OCI-M1 (cell line): ENCODE results near the gene DDX56.
"Not testable (repeated sequence)": the region's sequence is repeated elsewhere in the genome, so short reads cannot be mapped to it uniquely, and the experiment has no call there.

Experiments
- DNase-seq: peaks from one replicate; lab custom pipeline; 2025; lab: John Stamatoyannopoulos, UW

The DDX56 gene

DNA sequence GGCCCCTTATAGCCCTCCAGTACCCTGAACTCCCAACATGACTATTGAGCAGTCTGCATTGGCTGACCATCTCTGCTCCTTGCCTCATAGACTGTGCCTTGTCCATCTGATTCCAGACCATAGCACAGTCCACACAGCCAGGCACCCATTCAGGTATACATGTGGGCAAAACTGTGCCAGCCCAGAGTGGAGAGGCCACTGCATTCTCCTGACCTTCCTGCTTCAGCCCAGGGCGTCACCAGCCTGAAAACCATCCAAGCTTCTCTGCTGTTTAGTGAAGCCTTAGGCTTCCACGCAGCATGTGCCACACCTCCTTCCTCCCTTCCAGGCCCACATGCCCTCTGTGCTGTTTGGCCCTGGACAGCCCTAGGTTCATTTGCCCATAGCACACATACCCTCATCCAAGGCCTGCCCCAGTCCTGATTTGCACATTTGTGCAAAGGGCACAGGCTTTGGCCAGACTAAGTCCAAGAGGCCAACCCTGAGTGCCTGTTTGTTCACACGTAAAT is 10.5 kb downstream of the DDX56 start:
- no peak for DNase-seq

DNA sequence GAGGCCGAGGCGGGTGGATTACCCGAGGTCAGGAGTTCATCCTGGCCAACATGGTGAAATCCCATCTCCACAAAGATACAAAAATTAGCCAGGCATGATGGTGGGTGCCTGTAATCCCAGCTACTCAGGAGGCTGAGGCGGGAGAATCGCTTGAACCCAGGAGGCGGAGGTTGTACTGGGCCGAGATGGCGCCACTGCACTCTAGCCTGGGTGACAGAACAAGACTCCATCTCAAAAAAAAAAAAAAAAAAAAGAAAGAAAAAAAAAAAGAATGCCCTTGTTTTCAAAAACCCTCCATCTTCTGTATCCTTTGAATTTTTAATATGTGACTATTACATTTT is 11.1 kb downstream of the DDX56 start:
- DNase-seq, result not testable (repeated sequence)

DNA sequence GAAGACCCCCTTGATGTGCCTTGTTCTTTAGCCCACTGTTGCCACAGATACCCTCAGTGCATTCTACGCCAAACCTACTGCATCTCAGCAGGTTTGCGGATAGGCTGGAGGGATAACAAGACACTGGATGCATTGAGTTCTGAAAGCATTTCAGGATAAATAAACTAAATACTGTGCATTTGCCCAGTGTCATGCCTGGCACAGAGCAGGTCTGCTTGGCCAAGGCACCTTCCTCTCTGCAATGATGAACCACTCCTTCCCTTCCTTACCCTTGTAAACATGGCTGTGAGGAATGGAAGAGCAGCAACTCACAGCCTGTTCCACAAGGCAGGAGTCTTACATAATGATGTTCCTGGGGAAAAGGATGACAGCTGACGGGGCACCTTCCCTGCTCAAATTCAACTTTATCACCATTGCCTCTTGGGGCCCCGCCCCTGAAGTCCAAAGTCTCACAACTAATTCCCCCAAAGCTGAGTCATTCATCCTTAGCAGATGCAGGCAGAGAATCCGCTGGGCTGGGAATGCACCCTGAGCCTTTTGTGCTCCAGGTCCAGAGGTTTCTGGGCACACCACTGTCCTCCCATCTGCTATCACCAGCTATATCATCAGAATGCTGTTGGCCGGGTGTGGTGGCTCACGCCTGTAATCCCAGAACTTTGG is 11.6 kb downstream of the DDX56 start:
- DNase-seq, result no peak

DNA sequence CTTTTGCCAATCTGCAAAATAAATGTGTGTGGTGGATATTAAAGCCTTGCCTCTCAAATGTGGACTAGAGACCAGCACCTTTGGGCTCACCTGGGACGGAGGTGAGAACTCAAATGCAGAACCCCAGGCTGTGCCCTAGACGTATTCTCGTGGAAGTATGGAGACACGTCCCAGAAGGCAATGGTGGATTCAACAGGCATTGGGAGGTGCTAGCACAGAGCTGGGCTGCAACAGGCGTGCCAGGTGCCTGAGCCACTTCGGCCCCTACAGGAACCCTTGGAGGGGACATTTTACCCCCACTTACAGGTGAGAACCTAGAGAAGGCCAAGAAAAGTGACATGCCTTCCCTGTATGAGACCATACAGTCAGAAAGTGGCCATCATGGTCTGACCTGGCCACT is 12.2 kb downstream of the DDX56 start:
- no peak for DNase-seq

DNA sequence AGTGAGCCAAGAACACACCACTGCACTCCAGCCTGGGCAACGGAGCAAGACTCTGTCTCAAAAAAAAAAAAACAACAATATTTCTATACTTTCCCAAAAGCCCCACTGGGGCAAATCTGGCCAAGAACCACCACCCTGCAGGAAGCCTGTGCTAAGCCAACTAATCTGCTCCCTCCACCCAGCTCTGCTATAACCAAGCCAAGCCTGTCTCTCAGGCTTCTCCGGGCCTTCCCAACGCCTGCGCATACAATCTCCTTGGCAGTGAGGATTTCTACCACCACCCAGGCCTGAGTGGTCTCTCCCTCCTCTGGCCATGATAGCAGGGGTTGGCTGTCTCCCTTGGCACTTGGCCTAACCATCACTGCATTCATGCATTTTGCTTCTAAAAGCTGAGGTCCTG is 14.2 kb downstream of the DDX56 start:
- DNase-seq, result no peak

DNA sequence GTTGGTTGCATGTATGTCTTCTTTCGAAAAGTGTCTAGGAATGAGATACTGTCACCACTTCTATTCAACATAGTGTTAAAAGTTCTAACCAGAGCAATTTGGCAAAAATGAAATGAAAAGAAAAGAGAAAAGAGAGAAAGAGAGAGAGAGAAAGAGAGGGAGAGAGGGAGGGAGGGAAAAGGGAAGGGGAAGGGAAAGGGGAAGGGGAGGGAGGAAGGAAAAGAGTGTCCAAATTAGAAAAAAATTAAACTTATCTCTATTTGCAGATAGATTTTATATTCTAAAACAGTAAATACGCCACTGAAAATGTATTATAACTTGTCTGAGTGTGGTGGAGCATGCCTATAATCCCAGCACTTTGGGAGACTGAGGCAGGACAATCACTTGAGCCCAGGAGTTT is 16.2 kb downstream of the DDX56 start:
- DNase-seq, result no peak

DNA sequence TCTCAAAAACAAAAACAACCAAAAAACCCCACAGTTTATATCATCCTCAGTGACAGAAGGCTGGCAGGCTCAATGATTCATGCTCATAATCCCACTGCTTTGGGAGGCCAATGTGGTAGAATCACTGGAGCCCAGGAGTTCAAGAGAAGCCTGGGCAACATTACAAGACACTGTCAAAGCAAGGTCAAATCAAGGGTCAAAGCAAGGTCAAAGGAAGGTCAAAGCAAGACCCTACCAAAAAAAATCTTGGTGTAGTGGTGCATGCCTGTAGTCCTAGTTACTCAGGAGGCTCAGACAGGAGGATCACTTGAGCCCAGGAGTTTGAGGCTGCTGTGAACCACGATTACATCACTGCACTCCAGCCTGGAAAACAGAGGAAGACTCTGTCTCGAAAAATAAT is 18.4 kb downstream of the DDX56 start:
- DNase-seq, result no peak

DNA sequence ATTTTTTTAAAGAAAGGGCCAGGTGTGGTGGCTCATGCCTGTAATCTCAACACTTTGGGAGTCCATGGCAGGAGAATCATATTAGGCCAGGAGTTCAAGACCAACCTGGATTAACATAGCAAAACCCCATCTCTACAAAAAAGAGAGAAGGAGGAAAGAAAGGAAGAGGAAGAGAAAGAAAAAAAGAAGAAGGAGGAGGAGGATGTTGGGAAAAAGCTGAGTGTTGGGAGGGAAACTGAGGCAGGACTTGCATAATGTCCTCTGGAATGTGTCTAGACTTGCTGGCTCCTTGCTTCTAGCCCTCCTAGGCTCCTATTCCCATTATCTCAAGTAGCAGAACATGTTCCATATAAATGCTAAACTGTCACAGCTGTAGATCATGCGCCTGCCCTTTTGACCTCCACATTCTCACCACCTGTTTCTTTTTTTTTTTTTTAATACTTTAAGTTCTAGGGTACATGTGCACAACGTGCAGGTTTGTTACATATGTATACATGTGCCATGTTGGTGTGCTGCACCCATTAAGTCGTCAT is 21.2 kb downstream of the DDX56 start:
- not testable (repeated sequence) for DNase-seq

DNA sequence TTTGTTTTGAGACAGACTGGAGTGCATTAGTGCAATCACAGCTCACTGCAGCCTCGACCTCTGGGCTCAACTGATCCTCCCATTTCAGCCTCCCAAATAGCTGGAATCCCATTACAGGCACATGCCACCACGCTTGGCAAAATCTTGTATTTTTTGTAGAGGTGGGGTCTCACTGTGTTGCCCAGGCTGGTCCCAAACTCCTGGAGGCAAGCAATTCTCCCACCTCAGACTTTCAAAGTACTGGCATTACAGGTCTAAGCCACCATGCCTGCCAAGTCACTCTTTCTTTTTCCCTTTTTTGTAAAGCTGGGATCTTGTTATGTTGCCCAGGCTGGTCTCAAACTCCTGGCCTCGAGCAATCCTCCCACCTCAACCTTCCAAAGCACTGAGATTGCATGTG is 24.3 kb downstream of the DDX56 start:
- DNase-seq, result no peak

DNA sequence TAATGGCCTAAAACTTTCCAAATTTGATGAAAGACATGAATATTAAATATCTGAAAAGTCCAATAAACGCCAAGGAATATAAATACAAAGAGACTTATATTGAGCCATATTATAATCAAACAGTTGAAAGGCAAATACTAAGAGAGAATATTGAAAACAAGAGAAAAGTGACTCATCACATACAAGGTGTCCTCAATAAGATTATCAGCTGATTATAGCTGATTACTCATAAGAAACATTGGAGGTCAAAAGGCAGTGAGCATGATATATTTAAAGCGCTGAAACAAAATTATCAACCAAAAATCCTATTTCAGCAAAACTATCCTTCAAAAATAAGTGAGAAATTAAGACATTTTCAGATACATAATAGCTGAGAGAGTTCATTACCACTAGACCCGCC is 24.8 kb downstream of the DDX56 start:
- no peak for DNase-seq

DNA sequence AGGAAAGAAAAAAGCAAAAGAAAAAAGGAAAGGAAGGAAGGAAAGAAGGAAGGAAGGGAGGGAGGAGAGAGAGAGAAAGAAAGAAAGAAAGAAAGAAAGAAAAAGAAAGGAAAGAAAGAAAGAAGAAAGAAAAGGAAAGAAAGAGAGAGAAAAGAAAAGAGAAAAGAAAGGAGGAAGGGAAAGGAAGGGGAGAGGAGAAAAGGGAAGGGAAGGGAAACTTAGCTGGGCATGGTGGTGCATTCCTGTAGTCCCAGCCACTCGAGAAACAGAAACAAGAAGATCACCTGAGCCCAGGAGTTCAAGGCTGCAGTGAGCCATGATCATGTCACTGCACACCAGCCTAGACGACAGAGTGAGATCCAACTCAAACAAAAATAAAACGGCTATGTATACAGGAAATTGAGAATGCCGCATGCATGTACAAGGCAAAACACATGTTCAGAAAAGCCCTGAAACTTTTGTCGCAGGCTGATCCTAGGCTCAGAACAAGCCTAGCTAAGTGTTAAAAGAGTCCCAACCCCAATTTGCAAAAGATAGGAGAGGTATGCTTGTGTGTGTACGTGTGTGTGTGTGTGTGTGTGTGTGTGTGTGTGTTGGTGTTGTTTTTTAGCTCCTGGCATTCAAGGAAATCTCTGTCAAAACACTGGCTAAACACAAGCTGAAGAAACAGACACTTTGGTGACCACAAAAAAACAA is 26.0 kb downstream of the DDX56 start:
- DNase-seq, result no peak

DNA sequence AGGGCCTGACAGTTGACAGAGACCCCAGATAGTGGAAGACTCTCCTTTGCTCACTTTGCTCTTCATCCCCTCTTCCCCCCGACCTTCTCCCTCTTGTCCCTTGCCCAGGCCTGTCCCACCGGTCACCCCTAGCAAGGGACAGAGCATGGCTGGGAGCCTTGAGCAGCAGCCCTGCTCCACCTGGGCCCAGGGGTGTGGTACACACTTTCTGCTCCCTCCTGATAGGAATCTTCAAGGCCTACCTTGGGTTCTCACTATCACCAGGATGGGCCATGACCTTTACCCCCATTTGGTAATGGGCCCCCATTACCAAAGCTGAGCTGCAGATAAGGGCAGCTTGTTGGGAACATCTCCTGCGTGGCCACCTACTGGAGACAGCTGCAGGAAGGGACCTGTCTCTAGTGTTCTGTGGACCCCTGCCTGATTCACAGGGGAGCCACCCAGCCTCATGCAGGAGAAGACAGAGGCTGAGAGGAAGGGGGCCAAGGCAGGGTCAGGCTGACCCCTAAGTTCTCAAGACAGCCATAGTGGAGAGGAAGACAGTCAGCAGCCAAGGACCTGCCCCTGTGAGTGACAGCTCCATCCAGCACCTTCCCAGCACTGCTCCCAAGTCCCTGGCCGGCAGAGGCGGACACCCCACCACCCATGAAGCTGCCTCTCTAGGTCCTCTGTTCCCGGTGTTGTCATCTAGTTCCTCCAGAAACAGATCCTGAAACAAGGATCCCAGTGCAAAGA is 31.7 kb downstream of the DDX56 start:
- no peak for DNase-seq

DNA sequence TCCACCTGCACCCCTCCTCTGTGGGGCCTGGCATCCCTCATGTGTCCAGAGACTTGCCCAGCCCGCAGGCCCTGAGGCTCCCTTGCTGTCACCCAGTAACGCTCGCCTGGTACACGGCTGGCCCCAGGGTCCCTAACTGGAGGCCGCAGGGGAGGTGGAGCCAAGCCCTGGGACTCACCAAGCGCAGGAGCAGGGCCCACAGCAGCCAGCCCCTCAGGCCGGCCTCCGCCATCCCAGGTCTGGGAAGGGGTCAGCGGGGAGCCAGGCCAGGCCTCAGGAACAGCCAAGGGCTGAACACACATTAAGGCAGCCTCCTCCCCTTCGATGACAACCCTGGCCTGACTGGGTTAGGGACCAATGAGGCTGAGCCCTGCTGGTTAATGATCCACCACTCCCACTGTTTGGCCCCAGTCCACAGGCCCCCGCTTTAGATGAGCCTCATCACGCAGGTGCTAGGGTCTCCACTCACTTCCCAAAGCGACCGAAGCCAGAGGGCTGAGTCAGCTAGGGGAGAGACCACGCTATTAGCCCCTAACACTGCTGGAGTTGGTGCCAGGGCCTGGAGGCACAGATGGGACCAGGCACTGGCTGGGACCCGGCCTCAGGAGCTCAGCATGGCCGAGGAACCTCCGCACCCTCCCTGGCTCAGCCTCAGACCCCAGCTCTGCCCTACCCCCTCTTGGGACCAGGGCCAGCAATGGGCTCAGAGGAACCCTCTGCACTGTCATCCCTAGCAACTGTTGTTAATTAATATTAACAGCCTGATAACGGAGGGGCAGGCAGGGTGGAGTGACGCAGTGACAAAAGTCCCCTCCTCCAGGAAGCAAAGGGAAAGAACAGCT is 32.5 kb downstream of the DDX56 start, which contains the start of gene NPC1L1:
NPC1L1 (minus strand) TSS at position 303 of the 842 bp plus-strand sequence; CDS start at position 232, 71 bp downstream.
- no peak for DNase-seq

DNA sequence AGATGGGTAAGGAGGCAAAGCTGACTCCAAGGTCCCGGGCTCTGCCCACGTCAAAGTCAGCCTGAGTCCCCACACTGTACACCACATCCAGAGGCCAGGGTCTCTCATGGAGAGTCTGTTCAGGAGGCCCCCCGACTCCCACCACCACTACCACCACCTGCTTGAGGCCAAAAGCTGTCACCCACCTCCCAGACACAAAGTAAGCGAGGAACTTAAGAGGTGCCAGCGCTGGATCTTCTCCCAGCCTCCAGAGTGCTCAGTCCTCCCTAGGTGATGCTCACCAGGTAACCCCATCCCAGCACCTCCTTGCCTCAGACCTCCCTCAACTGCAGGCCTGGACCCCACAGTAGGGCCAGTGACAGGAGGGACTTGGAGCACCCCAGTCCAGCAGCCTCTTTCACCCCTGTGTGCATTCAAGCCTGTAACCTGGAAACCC is 33.1 kb downstream of the DDX56 start:
- DNase-seq, result no peak

DNA sequence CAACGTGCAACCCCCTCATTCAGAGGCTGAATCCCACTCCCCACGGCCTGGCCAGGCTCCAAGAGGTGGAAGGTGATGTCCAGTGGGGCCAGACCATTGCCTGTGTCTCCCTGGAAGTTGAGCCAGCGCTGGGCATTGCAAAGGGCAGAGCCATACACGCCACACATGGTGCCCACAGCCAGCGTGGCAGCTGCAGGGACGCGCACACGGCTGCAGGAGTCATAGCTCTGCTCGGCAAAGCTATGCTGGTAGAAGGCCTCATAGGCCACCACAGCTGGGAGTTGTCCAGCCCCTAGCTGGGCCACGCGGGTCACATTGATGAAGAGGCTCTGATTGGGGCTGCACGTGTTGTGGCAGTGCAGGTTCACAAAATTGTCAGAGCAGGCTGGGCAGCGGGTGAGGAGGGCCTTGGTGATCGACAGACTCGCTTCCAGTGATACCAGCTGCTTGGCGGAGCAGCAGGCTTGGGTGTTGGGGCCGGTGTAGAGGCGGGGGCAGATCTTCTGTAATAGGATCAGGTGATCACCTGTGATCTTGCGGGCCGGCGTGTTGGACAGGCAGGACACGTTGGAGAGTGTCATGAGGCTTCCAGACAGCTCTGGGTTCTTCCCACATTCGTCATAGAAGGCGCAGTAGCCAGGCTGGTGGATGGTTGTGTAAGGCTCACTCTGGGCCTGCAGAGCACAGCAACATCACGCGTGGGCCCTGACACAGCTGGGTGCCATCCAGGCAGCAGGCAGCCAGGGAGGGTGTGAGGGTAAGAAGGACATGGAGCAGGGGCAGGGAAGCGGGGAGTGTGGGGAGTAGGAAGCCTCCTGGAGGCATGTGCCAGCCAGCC is 33.8 kb downstream of the DDX56 start:
- no peak for DNase-seq

DNA sequence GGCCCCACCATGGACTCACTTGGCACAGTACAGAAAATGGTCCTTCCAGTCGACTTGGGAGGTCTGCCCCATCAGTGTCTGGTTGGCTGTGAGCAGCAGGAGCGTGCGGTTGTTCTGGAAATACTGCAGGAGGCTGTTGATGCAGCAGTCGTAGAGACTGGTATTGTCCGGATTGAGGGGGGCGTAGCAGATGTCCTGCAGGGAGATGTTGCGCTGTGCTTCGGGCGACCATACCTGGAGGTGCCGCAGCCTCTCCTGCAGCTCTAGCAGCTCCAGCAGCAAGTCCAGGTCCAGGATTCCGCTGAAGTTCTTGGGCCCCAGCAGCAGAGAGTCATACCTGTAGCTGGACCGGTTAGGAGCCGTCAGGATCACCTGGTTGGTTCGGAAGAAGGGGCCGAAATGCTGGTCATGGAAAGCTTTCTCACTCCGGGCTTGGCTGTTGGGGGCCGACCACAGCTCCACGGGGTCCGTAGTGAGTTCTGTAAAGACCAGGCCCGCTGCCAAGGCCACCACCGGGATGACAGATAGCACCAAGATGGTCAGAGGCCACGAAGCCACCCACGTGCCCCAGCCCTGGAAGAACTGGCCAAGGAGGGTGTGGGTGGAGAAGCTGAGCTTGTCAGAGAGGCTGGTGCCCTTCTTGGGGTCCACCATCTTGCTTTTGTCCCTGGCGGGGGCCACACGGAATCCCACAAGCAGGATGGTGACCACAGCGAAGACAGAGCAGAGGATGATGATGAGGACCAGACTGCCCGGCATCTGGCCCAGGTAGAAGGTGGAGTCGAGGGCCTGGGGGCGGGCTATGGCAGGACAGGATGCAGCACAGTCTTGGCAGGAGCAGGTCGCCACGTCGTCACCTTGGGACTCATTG is 34.7 kb downstream of the DDX56 start:
- DNase-seq, result no peak

DNA sequence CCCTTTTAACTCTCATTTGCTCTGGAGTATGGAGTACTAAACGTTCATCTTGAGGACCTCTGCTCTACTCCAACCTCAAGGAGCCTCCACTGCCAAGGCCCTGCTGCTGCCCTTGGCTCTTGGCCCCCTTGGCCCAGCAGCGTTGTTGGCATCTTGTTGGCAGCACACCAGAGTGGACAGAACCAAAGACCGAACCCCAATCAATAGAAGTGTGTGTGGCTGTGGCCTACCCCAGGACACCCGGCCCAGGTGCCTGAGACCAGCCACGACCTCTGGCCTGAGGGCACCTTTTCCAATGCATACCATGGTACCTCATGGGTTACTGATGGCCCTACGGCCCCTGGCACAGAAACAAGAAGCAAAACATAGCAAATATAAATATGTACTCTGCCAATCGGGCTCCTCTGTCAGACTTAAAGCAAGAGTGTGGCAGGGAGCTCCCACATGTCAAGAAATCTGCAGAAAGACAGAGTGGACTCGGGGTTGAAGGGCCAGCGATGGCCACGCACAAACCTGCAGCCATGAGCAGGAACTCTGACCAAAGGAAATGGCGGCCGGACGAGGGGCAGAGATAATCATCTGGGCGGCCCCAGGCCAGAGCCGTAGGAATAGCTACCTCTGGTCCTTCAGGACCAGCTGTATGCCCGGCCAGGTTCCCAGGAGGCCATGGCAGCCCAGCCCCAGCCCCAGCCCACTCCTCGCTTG is 35.5 kb downstream of the DDX56 start:
- DNase-seq, result no peak

DNA sequence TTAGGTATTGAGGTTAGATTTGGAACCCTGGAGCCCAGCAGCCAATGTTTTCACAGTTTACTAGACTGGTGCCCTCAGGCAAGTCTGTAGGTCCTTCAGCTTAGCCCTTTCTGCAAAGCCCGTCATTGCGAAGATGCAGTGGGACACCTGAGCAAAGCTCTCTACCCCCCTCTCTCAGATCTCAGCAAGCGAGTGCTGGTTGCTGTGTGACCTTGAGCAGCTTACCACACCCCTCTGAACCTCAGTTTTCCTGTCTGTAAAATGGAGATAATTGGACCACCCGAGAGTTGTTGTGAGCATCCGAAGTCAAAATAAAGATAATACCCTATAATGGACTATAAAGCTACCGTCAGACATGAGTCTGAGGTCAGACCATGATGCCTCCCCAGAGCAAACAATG is 36.3 kb downstream of the DDX56 start:
- no peak for DNase-seq

DNA sequence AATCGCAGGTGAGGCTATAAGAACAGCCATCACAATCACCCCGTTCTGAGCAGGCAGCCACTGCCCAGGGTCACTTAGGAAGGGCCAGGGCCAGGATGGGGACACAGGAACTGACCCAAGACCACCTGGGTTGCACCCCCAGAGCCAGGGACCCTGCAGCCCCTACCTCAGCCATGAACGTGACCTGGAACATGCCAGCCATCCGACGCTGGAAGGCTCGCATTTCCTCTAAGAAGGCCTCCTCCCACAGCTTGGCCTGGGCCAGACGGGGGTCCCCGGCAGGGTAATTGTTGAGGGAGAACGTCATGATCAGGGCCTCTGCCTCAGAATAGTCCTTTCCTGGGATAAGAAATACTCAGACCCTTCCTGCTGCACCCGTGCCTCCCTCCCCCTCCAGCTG is 37.6 kb downstream of the DDX56 start:
- no peak for DNase-seq
